ENCODE data around the gene HDGFL2.

Gene HDGFL2

DNA sequence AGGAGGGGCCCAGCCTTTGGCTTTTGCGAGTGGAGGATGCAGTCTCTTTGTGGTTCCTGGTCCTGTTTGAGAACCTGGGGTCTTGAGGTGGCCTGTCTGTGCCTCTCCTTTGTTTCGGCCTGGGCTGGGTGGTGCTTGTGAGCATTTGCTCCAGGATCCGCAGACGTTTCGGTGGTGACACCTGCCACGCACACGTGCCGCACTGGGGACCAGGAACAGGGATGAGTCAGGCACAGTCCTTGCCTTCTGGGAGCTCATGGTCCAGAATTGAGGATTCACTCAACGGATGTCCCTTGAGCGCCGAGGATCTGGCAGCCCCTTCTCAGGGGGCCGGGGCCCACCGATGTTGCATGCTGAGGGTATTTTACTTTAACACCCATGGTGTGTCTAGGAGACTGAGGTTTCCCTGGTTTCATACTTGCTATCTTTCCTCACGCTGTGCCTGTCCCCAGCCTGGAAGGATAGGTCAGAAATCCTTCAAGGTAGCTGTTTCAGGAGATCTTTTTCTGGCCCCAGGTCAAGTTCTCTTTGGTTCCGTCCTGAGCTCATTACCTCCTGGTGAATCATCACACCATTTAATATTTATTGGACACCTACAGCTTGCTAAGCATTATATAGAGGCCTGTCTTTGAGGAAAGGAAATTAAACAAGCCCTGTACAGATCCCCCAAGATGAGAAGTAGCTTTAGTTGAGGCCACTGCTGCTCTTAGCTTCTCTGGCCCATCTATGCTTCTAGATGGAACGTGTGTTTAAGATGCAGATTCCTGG, 5.1 kb downstream of the HDGFL2 start:
- Histone ChIP-seq H3K4me2 (ENCODE audit: low read length) (no peak overlapping the region), H3K27me3 (ENCODE audit: control insufficient read depth, insufficient read depth, low read length) (no peaks in the 10 kb centered on the region), H2AFZ (no peak overlapping the region), H3K9me3 (ENCODE audit: control insufficient read depth, low read length) (no peaks in the 10 kb centered on the region), H3K27ac (no peak overlapping the region), H3K36me3 (ENCODE audit: control insufficient read depth, insufficient read depth, low read length) (no peaks in the 10 kb centered on the region), H3K9ac (no peak overlapping the region), H3K4me3 (ENCODE audit: low read depth, low read length) (no peak overlapping the region), H3K79me2 (peaks cover 17% of the 10 kb centered on the region), H3K4me1 (no peaks in the 10 kb centered on the region)
- TF ChIP-seq, protein P1, sequence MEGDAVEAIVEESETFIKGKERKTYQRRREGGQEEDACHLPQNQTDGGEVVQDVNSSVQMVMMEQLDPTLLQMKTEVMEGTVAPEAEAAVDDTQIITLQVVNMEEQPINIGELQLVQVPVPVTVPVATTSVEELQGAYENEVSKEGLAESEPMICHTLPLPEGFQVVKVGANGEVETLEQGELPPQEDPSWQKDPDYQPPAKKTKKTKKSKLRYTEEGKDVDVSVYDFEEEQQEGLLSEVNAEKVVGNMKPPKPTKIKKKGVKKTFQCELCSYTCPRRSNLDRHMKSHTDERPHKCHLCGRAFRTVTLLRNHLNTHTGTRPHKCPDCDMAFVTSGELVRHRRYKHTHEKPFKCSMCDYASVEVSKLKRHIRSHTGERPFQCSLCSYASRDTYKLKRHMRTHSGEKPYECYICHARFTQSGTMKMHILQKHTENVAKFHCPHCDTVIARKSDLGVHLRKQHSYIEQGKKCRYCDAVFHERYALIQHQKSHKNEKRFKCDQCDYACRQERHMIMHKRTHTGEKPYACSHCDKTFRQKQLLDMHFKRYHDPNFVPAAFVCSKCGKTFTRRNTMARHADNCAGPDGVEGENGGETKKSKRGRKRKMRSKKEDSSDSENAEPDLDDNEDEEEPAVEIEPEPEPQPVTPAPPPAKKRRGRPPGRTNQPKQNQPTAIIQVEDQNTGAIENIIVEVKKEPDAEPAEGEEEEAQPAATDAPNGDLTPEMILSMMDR (IDR thresholded peaks at IDR 0.05) = no peak

DNA sequence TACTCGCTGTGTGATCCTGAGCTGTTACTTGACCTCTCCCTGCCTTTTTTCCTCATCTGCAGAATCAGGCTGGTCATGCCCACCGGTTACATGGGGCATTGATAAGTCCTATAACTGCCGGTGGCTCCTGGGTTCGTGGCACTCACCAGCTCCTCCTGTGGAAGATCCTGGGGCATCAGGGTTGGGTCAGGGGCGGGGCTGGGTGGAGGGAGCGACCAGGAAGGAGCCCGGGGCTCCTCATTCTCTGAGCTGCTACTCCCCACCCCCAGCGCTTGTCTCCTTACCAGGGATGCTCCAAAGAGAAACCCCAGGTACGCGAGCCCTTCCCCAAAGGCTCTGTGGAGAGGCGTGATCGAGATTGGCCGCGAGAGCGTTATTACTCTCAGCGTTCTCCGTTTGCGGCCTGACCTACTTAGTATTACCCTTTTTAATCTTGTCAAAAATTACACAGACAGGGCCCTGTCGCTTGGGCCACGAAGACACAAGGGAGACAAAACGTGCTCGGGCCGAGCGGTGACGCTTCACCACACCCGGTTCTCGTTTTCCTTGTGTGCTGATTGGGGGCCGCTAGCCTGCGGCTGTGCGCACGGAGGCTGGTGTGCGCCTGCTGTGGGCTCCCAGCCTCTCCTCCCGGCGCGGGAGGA, 10.7 kb downstream of the HDGFL2 start:
- no peak overlapping the region for H3K9ac ChIP-seq
- TF ChIP-seq, protein P1 (IDR thresholded peaks at IDR 0.05) = no peak
- H3K4me1 ChIP-seq = no peaks in the 10 kb centered on the region
- H3K27me3 ChIP-seq (ENCODE audit: control insufficient read depth, insufficient read depth, low read length) = no peaks in the 10 kb centered on the region
- H3K27ac ChIP-seq = no peak overlapping the region
- H3K79me2 ChIP-seq = peaks cover 2% of the 10 kb centered on the region
- no peaks in the 10 kb centered on the region for H3K36me3 ChIP-seq (ENCODE audit: control insufficient read depth, insufficient read depth, low read length)
- H3K9me3 ChIP-seq (ENCODE audit: control insufficient read depth, low read length) = no peaks in the 10 kb centered on the region
- no peak overlapping the region for H2AFZ ChIP-seq
- H3K4me2 ChIP-seq (ENCODE audit: low read length) = no peak overlapping the region
- no peak overlapping the region for H3K4me3 ChIP-seq (ENCODE audit: low read depth, low read length)

DNA sequence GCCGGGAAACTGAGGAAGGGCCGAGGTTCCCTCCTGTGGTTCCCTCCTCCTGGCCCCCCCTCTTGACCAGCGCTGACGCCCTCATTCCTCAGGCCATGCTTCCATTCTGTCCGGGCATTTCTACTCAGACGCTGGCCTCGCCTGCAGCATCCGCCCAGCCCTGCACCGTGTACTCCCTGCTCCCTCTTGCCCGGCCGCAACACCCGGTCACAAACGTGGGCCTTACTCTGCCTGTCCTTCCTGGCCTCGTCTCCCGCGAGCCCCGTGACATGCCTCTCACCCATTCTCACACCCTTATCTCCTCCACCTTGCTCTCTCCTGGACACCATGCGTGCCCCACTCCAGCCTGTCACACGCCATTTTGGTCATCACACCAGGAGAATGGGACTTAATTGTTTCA, 11.3 kb downstream of the HDGFL2 start:
- H3K27me3 ChIP-seq (ENCODE audit: control insufficient read depth, insufficient read depth, low read length) = no peaks in the 10 kb centered on the region
- peaks cover under 1% of the 10 kb centered on the region for H3K79me2 ChIP-seq
- H3K9me3 ChIP-seq (ENCODE audit: control insufficient read depth, low read length) = no peaks in the 10 kb centered on the region
- H3K9ac ChIP-seq = no peak overlapping the region
- TF ChIP-seq, protein P1 (IDR thresholded peaks at IDR 0.05) = no peak
- no peaks in the 10 kb centered on the region for H3K4me1 ChIP-seq
- no peak overlapping the region for H3K27ac ChIP-seq
- no peak overlapping the region for H3K4me3 ChIP-seq (ENCODE audit: low read depth, low read length)
- no peak overlapping the region for H2AFZ ChIP-seq
- no peak overlapping the region for H3K4me2 ChIP-seq (ENCODE audit: low read length)
- H3K36me3 ChIP-seq (ENCODE audit: control insufficient read depth, insufficient read depth, low read length) = no peaks in the 10 kb centered on the region

DNA sequence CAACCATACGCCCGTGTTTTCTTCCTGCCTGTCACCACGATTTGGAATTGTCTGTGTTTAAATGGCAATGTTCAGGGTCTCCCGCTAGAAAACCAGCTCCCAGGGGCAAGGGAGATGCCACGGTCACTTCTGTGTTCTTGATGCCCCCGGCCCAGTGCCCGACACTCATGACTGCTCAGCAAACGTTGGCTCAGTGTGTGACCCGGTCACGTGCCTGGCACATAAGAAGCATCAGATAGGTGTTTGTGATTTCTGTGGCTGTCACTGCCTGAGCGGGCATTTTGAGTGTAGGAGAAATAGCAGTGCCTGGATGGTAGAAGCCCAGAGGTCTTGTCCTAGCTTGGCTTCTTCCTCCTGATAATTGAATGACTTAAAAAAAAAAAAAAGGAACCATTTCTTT, 15.5 kb downstream of the HDGFL2 start:
- peaks cover 2% of the 10 kb centered on the region for H3K79me2 ChIP-seq
- no peaks in the 10 kb centered on the region for H3K9me3 ChIP-seq (ENCODE audit: control insufficient read depth, low read length)
- H3K4me3 ChIP-seq (ENCODE audit: low read depth, low read length) = no peak overlapping the region
- TF ChIP-seq, protein P1 (IDR thresholded peaks at IDR 0.05) = no peak
- H2AFZ ChIP-seq = no peak overlapping the region
- no peaks in the 10 kb centered on the region for H3K4me1 ChIP-seq
- H3K27me3 ChIP-seq (ENCODE audit: control insufficient read depth, insufficient read depth, low read length) = no peaks in the 10 kb centered on the region
- H3K27ac ChIP-seq = no peak overlapping the region
- H3K9ac ChIP-seq = no peak overlapping the region
- no peaks in the 10 kb centered on the region for H3K36me3 ChIP-seq (ENCODE audit: control insufficient read depth, insufficient read depth, low read length)
- H3K4me2 ChIP-seq (ENCODE audit: low read length) = no peak overlapping the region

All from parathyroid adenoma (tissue), 2 donors.